K562 (cell line): Measurements from ENCODE around the gene MYL12B. TPM values are rescaled to one million over a fixed set of nuclear protein-coding genes. Genes with fewer than 3 reads are reported as not detected.

ENCODE experiments used
- CBX5 ChIP-seq: IDR thresholded peaks from 2 replicates; pipeline ENCODE4 v1.6.1; 2014; ENCODE audit warnings: low read depth, borderline replicate concordance
- CHD1 ChIP-seq: fragments of 200-600 bp; sonication (generic); IDR thresholded peaks from one replicate; pipeline ENCODE4 v1.6.1; 2012; ENCODE audit warnings: mild to moderate bottlenecking, moderate library complexity, low read length, inconsistent platforms
- EP300 ChIP-seq: IDR thresholded peaks from 2 replicates; pipeline ENCODE4 v1.6.1; 2012; ENCODE audit warnings: low read length, improper control_type of control experiment
- ETV1 ChIP-seq: fragments of 450-650 bp; conservative IDR thresholded peaks from 2 replicates; pipeline ENCODE4 v1.6.1; 2016; ENCODE audit warnings: missing genetic modification characterization, control low read depth, low read depth, missing compliant biosample characterization
- GABPB1 ChIP-seq: sonication (generic); formaldehyde crosslinking; IDR thresholded peaks from 2 replicates; pipeline ENCODE4 v1.8.0; 2022; ENCODE audit warnings: mild to moderate bottlenecking, missing genetic modification reagents
- KDM2B ChIP-seq: fragments of 250-450 bp; sonication (Bioruptor Pico); IDR thresholded peaks from 2 replicates; pipeline ENCODE4 v1.8.0; 2021; ENCODE audit warnings: mild to moderate bottlenecking, moderate library complexity
- KLF1 ChIP-seq: fragments of 450-650 bp; IDR thresholded peaks from 2 replicates; pipeline ENCODE4 v1.6.1; 2016; ENCODE audit warnings: missing genetic modification characterization, missing compliant biosample characterization
- KLF13 ChIP-seq: fragments of 450-650 bp; IDR thresholded peaks from 2 replicates; pipeline ENCODE4 v1.6.1; 2016; ENCODE audit warnings: missing genetic modification characterization, low read depth, mild to moderate bottlenecking, missing compliant biosample characterization, moderate library complexity, borderline replicate concordance
- MBD1 ChIP-seq: fragments of 250-450 bp; sonication (Bioruptor Pico); IDR thresholded peaks from 2 replicates; pipeline ENCODE4 v1.8.0; 2022; ENCODE audit warnings: inconsistent platforms
- RBFOX2 ChIP-seq: fragments of 200-400 bp; formaldehyde crosslinking; IDR thresholded peaks from 2 replicates; pipeline ENCODE4 v1.6.1; 2017; ENCODE audit warnings: low read depth, mild to moderate bottlenecking, low read length, moderate library complexity
- SIN3A ChIP-seq, 2 experiments: fragments of 150-350 bp in 1 of 2; IDR thresholded peaks; 2 replicates each; pipeline ENCODE4 v1.6.1; 2011 to 2016; ENCODE audit warnings: borderline replicate concordance in 2 of 2, low read depth in 2 of 2, low read length in 2 of 2, mild to moderate bottlenecking in 2 of 2, moderate library complexity in 2 of 2; ENCODE audit not compliant: control insufficient read depth in 1 of 2
- ZNF146 ChIP-seq: IDR thresholded peaks from one replicate; pipeline ENCODE4 v1.6.1; 2018; ENCODE audit warnings: missing compliant biosample characterization; ENCODE audit not compliant: unreplicated experiment
- ZNF224 ChIP-seq: sonication (generic); formaldehyde crosslinking; IDR thresholded peaks from 2 replicates; pipeline ENCODE4 v1.8.0; 2022; ENCODE audit warnings: mild to moderate bottlenecking, missing genetic modification reagents
- ZNF740 ChIP-seq, 3 experiments: fragments of 200-800 bp in 1 of 3; sonication (Bioruptor generic) in 1 of 3; sonication (generic) in 1 of 3; formaldehyde crosslinking in 1 of 3; IDR thresholded peaks; 2 replicates each; pipeline versions ENCODE4 v1.6.1 to v1.8.0; 2016 to 2022; ENCODE audit warnings: mild to moderate bottlenecking in 2 of 3, missing compliant biosample characterization in 2 of 3, missing genetic modification characterization in 2 of 3, missing genetic modification reagents in 1 of 3
- polyA plus RNA-seq, 8 experiments: library from polyadenylated mRNA; depleted of rRNA in 4 of 8; stranded (reverse) in 5 of 8; unstranded in 3 of 8; fragments of >200 nt; fragmentation: Nextera tagmentation in 2 of 8; fragmentation: Illumina TruSeq in 1 of 8; extraction: Ambion mirVana in 2 of 8; extraction: Trizol in 1 of 8; gene quantifications; 2 replicates each; pipeline versions ENCODE4 v1.2.1 to v1.2.3, GENCODE V29; 2011 to 2014; ENCODE audit warnings: inconsistent platforms in 1 of 8, missing spikeins in 1 of 8
- total RNA-seq, 7 experiments: library from RNA; depleted of rRNA in 6 of 7; stranded (reverse); fragments of >200 nt in 6 of 7; fragmentation: Illumina TruSeq in 2 of 7; extraction: Trizol in 2 of 7; gene quantifications; 2 replicates each; pipeline versions ENCODE4 v1.2.1 to v1.2.3, GENCODE V29; 2011 to 2021; ENCODE audit warnings: low replicate concordance in 1 of 7

Gene MYL12B
- total and polyA plus RNA-seq, 9 of the 15 experiments (the other 6 are each of a cell fraction or from before 2014, with no cell fraction given): 220 to 995 (median 463) TPM

- TF ChIP-seq SIN3A (IDR thresholded peaks at IDR 0.05; ENCODE audit: borderline replicate concordance in 2 of 2, control insufficient read depth in 1 of 2, low read depth in 2 of 2, low read length in 2 of 2) (peak in 1 of 2 experiments; percentile 6; a peak in 1 of 4 replicates), KDM2B (no peak), CBX5 (no peak), ETV1 (tag) (peak; percentile 86), KLF13 (tag) (0 out of 2 replicates have a peak, but pooled peaks have one; percentile 17), CHD1 (peak; percentile 88), ZNF740 (CRISPR knock-in tag; IDR thresholded peaks at IDR 0.05) (no peak), ZNF740 (tag; IDR thresholded peaks at IDR 0.05) (no peak), MBD1 (CRISPR knock-in tag) (0 out of 2 replicates have a peak, but pooled peaks have one; percentile 50), ZNF224 (CRISPR knock-in tag) (no peak), KLF1 (peak; percentile 57; the same call in 1 of the 2 replicates), GABPB1 (0 out of 2 replicates have a peak, but pooled peaks have one; percentile 37), RBFOX2 (peak; percentile 61), EP300 (0 out of 2 replicates have a peak, but pooled peaks have one; percentile 13), ZNF146 (CRISPR knock-in tag) (no peak)
- TF ChIP-seq, all 486 proteins: peak for 31
These were observed 13.1 kb upstream of the MYL12B start (continued) for GRCh38 chr18:3248658-3249359.
